ENCODE data around the gene LMBR1L.

DNA sequence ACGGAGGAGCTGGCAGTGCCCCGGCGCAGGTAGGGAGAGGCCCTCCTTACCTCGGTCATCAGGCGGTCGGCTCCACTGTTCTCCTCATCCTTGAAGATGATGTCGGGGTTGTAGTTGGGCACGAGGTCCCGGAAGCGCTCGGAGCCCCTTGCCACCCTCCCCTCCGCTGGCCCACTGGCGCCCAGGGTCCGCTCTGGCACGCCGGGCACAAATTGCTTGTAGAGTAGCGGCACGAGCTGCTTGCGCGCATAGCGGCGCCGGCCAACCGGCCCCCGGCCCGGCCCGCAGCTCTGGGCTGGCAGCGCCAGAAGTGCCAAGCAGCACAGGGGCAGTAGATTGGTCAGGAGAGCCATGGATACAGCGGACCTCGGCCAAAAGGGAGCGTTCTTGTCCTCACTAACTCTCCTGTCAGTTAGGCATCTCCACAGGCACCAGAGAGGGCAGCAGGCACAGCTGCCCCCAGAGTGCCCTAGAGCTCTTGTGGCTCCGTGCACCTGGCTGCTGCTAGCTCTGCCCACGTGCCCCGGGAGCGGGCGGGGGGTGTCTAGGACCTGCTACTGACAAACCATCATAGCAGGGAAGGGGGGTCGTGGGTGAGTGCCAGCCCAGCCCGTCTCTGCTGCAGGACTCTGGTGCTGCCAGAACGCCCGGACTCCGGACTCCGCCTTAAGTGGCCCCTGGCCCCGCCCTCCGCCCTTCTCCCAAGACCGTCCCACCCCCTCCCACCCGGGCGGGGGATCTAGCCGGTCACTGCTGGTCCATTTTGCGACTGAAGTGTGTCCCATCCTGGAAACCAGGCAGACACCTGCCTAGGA, 16.3 kb downstream of the LMBR1L start, which contains the start of gene DHH:
- TF ChIP-seq HMGXB4 (CRISPR knock-in tag; IDR thresholded peaks at IDR 0.05; ENCODE audit: borderline replicate concordance in 1 of 2, low read depth in 1 of 2) (no peak), MBNL3 (CRISPR knock-in tag; conservative IDR thresholded peaks at IDR 0.05) (no peak), SAFB2 (CRISPR knock-in tag; IDR thresholded peaks at IDR 0.05; ENCODE audit: borderline replicate concordance, low read depth) (no peak), EZH2 (conservative IDR thresholded peaks at IDR 0.05; ENCODE audit: low read depth, low read length) (no peak), CREB1 (IDR thresholded peaks at IDR 0.05) (no peak), CREB1 (CRISPR knock-in tag; IDR thresholded peaks at IDR 0.05) (no peak)
- TF ChIP-seq, protein P1, sequence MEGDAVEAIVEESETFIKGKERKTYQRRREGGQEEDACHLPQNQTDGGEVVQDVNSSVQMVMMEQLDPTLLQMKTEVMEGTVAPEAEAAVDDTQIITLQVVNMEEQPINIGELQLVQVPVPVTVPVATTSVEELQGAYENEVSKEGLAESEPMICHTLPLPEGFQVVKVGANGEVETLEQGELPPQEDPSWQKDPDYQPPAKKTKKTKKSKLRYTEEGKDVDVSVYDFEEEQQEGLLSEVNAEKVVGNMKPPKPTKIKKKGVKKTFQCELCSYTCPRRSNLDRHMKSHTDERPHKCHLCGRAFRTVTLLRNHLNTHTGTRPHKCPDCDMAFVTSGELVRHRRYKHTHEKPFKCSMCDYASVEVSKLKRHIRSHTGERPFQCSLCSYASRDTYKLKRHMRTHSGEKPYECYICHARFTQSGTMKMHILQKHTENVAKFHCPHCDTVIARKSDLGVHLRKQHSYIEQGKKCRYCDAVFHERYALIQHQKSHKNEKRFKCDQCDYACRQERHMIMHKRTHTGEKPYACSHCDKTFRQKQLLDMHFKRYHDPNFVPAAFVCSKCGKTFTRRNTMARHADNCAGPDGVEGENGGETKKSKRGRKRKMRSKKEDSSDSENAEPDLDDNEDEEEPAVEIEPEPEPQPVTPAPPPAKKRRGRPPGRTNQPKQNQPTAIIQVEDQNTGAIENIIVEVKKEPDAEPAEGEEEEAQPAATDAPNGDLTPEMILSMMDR (CRISPR knock-in tag; IDR thresholded peaks at IDR 0.05) = no peak
